Stimulated activated CD4-positive, alpha-beta T cell treated with anti-CD3 and anti-CD28 coated beads, TNF-alpha, amount 100 ng/mL, for 48 hours (primary cell): ENCODE results near the gene DEFB132.
"Not testable (repeated sequence)": the region's sequence is repeated elsewhere in the genome, so short reads cannot be mapped to it uniquely, and the experiment has no call there.

Source experiments
- DNase-seq, 3 donors: peaks; one replicate each; pipeline ENCODE4 v3.0.0-alpha.2; 2020; ENCODE audit warnings: low read depth in 3 of 3

Gene DEFB132

DNA sequence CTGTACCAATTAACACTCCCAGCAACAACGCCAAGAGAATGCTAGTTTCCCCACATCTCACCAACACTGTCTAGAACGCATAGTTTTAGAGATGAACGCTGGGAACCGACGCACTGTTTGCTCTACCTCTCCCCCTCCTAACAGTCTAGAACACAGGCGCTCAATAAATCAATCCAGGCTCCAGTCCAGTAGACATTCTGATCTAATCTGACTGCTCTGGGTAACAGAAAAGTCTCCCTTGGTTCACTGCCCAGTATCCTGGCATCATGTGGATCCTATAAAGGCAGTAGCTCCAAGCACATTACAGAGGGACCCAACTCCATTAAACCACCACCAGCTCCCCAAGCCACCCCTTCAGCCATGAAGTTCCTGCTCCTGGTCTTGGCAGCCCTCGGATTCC, at the start of gene DEFB132:
Gene DEFB132 (plus strand): TSS at position 306 of the 400 bp plus-strand sequence. CDS start 55 bp downstream, at position 361.
- no peak for DNase-seq

- DNase-seq: peak in 1 of 3 donors; percentile 1
These were observed 48.5 kb upstream of the DEFB132 start for GRCh38 chr20:208942-209566.

- no peak for DNase-seq
These were observed 46.6 kb upstream of the DEFB132 start for GRCh38 chr20:210809-211502.

GRCh38 chr20:214383-214782, 43.1 kb upstream of the DEFB132 start:
- no peak for DNase-seq

DNA sequence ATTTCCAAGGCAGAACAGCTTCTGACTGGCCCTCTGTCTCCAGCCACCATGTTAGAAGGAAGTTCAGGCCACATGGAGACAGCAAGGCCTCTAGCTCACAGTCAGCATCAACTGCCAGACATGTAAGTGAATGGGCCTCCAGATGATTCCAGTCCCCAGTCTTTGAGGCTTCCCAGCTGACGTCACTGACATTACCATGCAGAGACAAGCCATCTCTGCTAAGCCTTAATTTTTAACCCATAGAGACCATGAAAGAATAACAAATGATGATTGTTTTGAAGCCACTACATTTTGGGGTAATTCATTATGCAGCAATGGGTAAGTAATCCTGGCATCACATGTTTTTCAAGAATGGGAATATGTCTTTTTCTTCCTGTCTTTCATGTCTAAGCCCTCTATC, 41.7 kb upstream of the DEFB132 start:
- no peak for DNase-seq

DNA sequence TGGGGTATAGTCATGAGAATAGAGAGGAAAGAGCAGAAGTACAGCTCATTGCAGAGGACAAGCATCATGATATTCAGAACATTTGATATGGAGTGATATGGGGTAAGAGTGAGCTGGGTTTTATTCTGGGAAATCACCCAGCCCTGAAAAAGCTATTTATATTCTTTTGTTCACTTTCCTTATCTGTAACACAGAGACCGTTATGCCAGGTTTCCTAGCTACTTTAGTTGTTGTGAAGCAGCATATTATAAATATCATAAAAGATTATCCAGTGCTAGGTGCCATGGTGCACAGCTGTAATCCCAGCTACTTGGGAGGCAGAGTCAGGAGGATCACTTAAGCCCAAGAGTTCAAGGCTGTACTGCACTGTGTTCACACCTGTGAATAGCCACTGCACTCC, 40.3 kb upstream of the DEFB132 start:
- DNase-seq: no peak

DNA sequence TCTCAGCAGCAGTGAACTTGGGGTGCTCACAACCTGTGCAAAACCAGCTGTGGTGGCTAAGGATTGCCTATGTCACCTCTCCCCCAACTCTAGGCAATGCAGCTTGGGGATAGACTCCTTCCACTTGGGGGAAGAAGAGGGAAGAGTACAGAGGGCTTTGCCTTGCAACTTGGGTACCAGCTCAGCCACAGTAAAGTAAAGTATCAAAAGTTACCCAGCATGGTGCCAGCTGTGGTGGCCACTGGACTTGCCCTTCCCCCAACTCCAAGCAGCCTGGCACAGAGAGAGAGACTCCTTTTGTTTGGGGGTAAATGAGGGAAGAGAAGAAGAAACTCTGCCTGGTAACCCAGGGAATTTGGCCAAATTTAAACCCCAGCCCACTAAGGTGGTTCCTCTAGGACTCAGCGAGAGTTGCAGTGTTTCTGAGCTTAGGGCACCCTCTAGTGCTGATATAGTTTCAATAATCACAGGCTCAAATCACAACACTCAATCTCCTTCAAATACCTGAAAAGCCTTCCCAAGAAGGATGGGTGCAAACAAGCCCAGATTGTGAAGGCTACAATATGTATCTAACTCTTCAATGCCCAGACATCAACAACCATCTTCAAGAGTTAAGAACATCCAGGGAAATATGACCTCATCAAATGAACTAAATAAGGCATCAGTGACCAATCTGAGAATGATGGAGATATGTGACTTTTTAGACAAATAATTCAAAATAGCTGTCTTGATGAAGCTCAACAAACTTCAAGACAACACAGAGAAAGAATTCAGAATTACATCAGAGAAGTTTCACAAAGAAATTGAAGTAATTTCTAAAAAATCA, 38.0 kb upstream of the DEFB132 start:
- DNase-seq: no peak

DNA sequence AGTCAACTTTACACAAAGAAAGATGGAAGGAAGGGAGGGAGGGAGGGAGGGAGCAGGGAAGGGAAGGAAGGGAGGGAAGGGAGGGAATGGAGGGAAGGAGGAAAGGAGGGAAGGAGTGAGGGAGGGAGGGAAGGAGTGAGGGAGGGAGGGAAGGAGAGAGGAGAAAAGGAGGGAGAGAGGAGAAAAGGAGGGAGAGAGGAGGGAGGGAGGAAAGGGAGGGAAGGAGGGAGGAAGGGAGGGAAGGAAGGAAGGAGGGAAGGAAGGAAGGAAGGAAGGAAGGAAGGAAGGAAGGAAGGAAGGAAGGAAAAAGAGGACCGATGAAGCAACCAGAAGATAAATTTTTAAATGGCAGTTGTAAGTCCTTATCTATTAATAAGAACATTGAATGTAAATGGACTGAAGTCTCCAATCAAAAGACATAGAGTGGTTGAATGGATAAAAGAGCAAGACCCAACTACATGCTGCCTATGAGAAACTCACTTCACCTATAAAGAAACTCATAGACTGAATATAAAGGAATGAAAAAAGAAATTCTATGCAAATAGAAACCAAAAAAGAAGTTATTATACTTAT, 36.2 kb upstream of the DEFB132 start:
- DNase-seq: no peak

DNA sequence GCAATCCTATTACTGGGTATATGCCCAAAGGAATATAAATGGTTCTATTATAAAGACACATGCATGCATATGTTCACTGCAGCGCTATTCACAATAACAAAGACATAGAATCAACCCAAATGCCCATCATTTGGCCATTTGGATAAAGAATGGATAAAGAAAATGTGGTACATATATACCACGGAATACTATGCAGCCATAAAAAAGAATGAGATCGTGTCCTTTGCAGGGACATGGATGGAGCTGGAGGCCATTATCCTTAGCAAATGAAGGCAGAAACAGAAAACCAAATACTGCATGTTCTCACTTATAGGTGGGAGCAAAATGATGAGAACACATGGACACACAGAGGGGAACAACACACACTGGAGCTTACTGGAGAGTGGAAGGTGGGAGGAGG, 31.6 kb upstream of the DEFB132 start:
- not testable (repeated sequence) for DNase-seq

DNA sequence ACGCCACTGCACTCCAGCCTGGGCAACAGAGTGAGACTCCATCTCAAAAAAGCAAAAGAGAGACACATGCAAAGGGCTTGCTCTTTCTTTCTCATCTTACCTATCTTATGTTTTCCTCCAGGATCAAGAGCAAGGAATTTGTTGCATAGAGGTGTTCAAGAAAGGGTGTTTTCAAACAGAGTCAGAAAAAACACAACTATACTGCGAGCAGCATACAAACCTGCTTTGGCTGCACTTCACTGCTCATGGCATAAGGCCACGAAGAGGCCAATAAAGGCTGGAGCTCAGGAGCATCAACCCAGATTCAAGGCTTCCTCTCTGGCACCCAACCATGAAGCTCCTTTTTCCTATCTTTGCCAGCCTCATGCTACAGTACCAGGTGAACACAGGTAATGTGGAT, 30.6 kb upstream of the DEFB132 start, which contains the start of gene DEFB129:
Gene DEFB129 (plus strand): TSS at position 301 of the 400 bp plus-strand sequence. CDS start 31 bp downstream, at position 332.
- no peak for DNase-seq

- no peak for DNase-seq
These were observed 30.0 kb upstream of the DEFB132 start for GRCh38 chr20:227439-228105.

- DNase-seq: no peak
These were observed 21.6 kb upstream of the DEFB132 start for GRCh38 chr20:235891-236290.

- DNase-seq: peak; percentile 3 to 28 (median 20)
These were observed 20.0 kb upstream of the DEFB132 start for GRCh38 chr20:237489-237888.

- DNase-seq: no peak
These were observed 19.6 kb upstream of the DEFB132 start for GRCh38 chr20:237929-238328.

DNA sequence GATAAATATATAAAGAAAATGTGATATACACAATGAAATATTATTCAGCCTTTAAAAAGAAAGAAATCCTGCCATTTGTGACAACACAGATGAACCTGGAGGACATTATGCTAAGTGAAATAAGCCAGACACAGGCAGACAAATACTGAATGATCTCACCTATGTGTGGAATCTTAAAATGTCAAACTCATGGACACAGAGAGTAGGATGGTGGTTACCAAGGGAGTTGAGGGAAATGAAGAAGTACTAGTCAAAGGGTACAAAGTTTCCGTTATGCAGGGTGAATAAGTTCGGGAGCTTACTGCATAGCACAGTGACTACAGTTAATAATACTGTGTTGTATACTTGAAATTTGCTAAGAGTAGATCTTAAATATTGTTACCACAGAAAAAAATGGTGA, 14.6 kb upstream of the DEFB132 start:
- DNase-seq: no peak

GRCh38 chr20:251354-251753, 6.2 kb upstream of the DEFB132 start:
- DNase-seq: no peak

GRCh38 chr20:252801-253200, 4.7 kb upstream of the DEFB132 start:
- no peak for DNase-seq

DNA sequence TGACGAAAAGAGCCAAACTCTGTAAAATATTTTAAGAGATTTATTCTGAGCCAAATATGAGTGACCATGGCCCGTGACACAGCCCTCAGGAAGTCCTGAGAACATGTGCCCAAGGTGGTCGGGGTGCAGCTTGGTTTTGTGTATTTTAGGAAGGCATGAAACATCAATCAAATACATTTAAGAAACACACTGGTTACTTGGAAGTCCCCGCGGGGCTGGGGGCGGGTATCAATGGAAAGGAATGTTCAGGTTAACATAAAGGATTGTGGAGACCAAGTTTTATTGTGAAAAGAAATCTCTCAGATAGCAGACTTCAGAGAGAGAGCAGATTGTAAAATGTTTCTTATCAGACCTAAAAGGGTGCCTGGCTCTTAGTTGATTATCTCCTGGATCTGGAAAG, 4.1 kb upstream of the DEFB132 start:
- DNase-seq: not testable (repeated sequence)

DNA sequence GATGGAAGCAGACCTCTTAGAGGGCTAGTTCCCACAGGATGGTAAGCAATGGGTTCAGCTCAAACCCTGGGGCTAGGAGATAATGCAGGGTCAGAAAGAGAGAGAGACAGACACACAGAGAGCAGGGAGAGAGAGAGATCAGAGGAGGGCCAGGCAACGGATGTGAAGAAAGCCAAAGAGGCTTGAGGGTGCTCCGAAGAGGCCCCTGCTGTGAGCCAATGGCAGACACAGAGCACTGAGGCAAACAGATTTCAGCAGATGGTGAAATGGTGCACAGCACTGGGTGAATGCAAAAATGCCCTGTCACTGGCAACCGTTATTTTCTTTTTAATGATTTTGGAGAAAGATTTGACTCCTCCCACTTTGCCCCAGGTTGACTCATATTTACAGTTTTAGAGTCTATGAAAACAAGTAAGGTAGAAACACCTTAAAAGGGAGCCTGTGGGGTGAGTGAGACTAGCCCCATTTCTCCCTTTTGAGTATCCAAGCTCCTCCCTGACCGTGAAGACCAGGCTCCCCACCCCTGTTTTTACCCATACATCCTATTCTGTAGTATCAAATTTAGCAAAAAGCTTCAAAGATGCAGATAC, 840 bp downstream of the DEFB132 start:
- no peak for DNase-seq

GRCh38 chr20:258963-259362, 1.4 kb downstream of the DEFB132 start:
- DNase-seq: no peak

- DNase-seq: no peak
These were observed 2.5 kb downstream of the DEFB132 start for GRCh38 chr20:259981-260380.
